GM23338 (cell line): ENCODE measurements around the gene ARSB. TPM values are rescaled to one million over a fixed set of nuclear protein-coding genes. Genes with fewer than 3 reads are reported as not detected.

Experiments
- ATAC-seq: fragments of 200-7000 bp; cut with Tn5 transposase; 3 replicates; pipeline ENCODE4 v1.9.1; 2020
- DNase-seq: peaks from one replicate; pipeline ENCODE4 v3.0.0-alpha.2; 2015; ENCODE audit warnings: low spot score
- H2AFZ ChIP-seq: fragments of 200-600 bp; sonication (generic); 2 replicates; pipeline ENCODE4 v1.8.0; 2016; ENCODE audit warnings: antibody characterized with exemption, mild to moderate bottlenecking, moderate library complexity
- H3F3A ChIP-seq: fragments of 200-600 bp; sonication (generic); replicated peaks from 2 replicates; pipeline ENCODE4 v1.8.0; 2017; ENCODE audit warnings: antibody characterized with exemption, mixed run types, low read depth
- H3K27ac ChIP-seq: fragments of 200-600 bp; sonication (generic); 2 replicates; pipeline ENCODE4 v1.6.1; 2016; ENCODE audit warnings: low read depth
- H3K27me3 ChIP-seq: fragments of 200-600 bp; sonication (generic); 2 replicates; pipeline ENCODE4 v1.8.0; 2016; ENCODE audit warnings: mild to moderate bottlenecking, mixed run types, moderate library complexity; ENCODE audit not compliant: insufficient read depth
- H3K36me3 ChIP-seq: fragments of 200-600 bp; sonication (generic); 2 replicates; pipeline ENCODE4 v1.8.0; 2016; ENCODE audit warnings: mild to moderate bottlenecking; ENCODE audit not compliant: insufficient read depth
- H3K4me1 ChIP-seq: fragments of 200-600 bp; sonication (generic); 2 replicates; pipeline ENCODE4 v1.8.0; 2016; ENCODE audit warnings: mild to moderate bottlenecking, moderate library complexity; ENCODE audit not compliant: insufficient read depth
- H3K4me2 ChIP-seq: fragments of 200-600 bp; sonication (generic); 2 replicates; pipeline ENCODE4 v1.7.1; 2017; ENCODE audit warnings: mixed run types
- H3K4me3 ChIP-seq: fragments of 200-600 bp; sonication (generic); 2 replicates; pipeline ENCODE4 v1.6.1; 2016; ENCODE audit warnings: mixed run types
- H3K79me2 ChIP-seq: fragments of 200-600 bp; sonication (generic); replicated peaks from 2 replicates; pipeline ENCODE4 v1.8.0; 2017; ENCODE audit warnings: mild to moderate bottlenecking; ENCODE audit not compliant: insufficient read depth
- H3K9me2 ChIP-seq: fragments of 200-600 bp; sonication (generic); 2 replicates; pipeline ENCODE4 v1.8.0; 2017; ENCODE audit not compliant: insufficient read depth
- H4K20me1 ChIP-seq: fragments of 200-600 bp; sonication (generic); replicated peaks from 2 replicates; pipeline ENCODE4 v1.8.0; 2017; ENCODE audit warnings: mild to moderate bottlenecking; ENCODE audit not compliant: insufficient read depth
- H3K27ac Mint-ChIP-seq: 2 replicates; pipeline ENCODE4 v1.8.0; 2020; ENCODE audit warnings: inconsistent platforms, mild to moderate bottlenecking, moderate library complexity, mixed read lengths
- H3K27me3 Mint-ChIP-seq: 3 replicates; pipeline ENCODE4 v1.8.0; 2022; ENCODE audit warnings: low read depth, mild to moderate bottlenecking, moderate library complexity, mixed read lengths, inconsistent platforms; ENCODE audit not compliant: insufficient read depth, poor library complexity
- H3K36me3 Mint-ChIP-seq: 3 replicates; pipeline ENCODE4 v1.8.0; 2021; ENCODE audit warnings: low read depth, mild to moderate bottlenecking, inconsistent platforms, moderate library complexity, mixed read lengths
- H3K4me1 Mint-ChIP-seq: 3 replicates; pipeline ENCODE4 v1.8.0; 2020; ENCODE audit warnings: mild to moderate bottlenecking, inconsistent platforms, mixed read lengths
- H3K4me3 Mint-ChIP-seq: 3 replicates; pipeline ENCODE4 v1.8.0; 2021; ENCODE audit warnings: moderate library complexity, mild to moderate bottlenecking, inconsistent platforms, mixed read lengths
- H3K9me3 Mint-ChIP-seq: 3 replicates; pipeline ENCODE4 v1.8.0; 2020; ENCODE audit warnings: moderate library complexity, mild to moderate bottlenecking, inconsistent platforms, mixed read lengths
- CREB1 ChIP-seq: fragments of 250-450 bp; sonication (Bioruptor Pico); IDR thresholded peaks from 2 replicates; pipeline ENCODE4 v1.5.0; 2020; ENCODE audit warnings: low read depth, mild to moderate bottlenecking, moderate library complexity
- CTCF ChIP-seq, 2 experiments: fragments of 200-600 bp in 1 of 2; sonication (generic) in 1 of 2; conservative IDR thresholded peaks; 2 replicates each; pipeline versions ENCODE4 v1.5.1 to v1.6.1; 2016 to 2017; ENCODE audit warnings: antibody characterized with exemption in 2 of 2, low read depth in 2 of 2, mild to moderate bottlenecking in 2 of 2, moderate library complexity in 1 of 2
- ETS1 ChIP-seq: IDR thresholded peaks from 2 replicates; pipeline ENCODE4 v1.6.1; 2016; ENCODE audit warnings: antibody characterized with exemption
- EZH2 ChIP-seq: fragments of 200-600 bp; sonication (generic); IDR thresholded peaks from one replicate; pipeline ENCODE4 v1.8.0; 2017; ENCODE audit warnings: antibody characterized with exemption, mild to moderate bottlenecking, low read depth; ENCODE audit not compliant: unreplicated experiment
- EZH2phosphoT487 ChIP-seq: fragments of 200-600 bp; sonication (generic); IDR thresholded peaks from one replicate; pipeline ENCODE4 v1.8.1; 2018; ENCODE audit warnings: antibody characterized with exemption; ENCODE audit not compliant: unreplicated experiment
- JUNB ChIP-seq: IDR thresholded peaks from one replicate; pipeline ENCODE4 v1.6.1; 2016; ENCODE audit warnings: antibody characterized with exemption; ENCODE audit not compliant: unreplicated experiment
- NANOG ChIP-seq: IDR thresholded peaks from 2 replicates; pipeline ENCODE4 v1.6.1; 2016; ENCODE audit warnings: antibody characterized with exemption, borderline replicate concordance
- POLR2AphosphoS5 ChIP-seq: IDR thresholded peaks from 2 replicates; pipeline ENCODE4 v1.6.1; 2016; ENCODE audit warnings: antibody characterized with exemption, low read depth
- REST ChIP-seq: IDR thresholded peaks from one replicate; pipeline ENCODE4 v1.6.1; 2018; ENCODE audit warnings: antibody characterized with exemption; ENCODE audit not compliant: unreplicated experiment
- STAT1 ChIP-seq: IDR thresholded peaks from one replicate; pipeline ENCODE4 v1.6.1; 2016; ENCODE audit warnings: antibody characterized with exemption; ENCODE audit not compliant: unreplicated experiment
- ZNF114 ChIP-seq: fragments of 250-450 bp; sonication (Bioruptor Pico); IDR thresholded peaks from 2 replicates; pipeline ENCODE4 v1.5.0; 2020; ENCODE audit warnings: mild to moderate bottlenecking, moderate library complexity
- ZNF331 ChIP-seq: fragments of 250-450 bp; sonication (Bioruptor Pico); IDR thresholded peaks from 2 replicates; pipeline ENCODE4 v1.5.0; 2020; ENCODE audit warnings: low read depth, mild to moderate bottlenecking, moderate library complexity
- polyA plus RNA-seq: library from polyadenylated mRNA; unstranded; fragments of >200 nt; fragmentation: Nextera tagmentation; extraction: Ambion mirVana; gene quantifications from 2 replicates; pipeline ENCODE4 v1.2.1, GENCODE V29; 2016
- total RNA-seq: library from RNA; depleted of rRNA; stranded (reverse); fragments of >200 nt; shearing (Covaris generic); gene quantifications from 2 replicates; pipeline ENCODE4 v1.2.3, GENCODE V29; 2014
- TF ChIP-seq, protein P1 (sequence below): fragments of 250-450 bp; sonication (Bioruptor Pico); IDR thresholded peaks from 2 replicates; pipeline ENCODE4 v1.5.0; 2020; ENCODE audit warnings: mild to moderate bottlenecking, moderate library complexity

Gene ARSB
- total and polyA plus RNA-seq, 2 experiments from 2014 or later: 7.4 to 24.6 TPM

DNA sequence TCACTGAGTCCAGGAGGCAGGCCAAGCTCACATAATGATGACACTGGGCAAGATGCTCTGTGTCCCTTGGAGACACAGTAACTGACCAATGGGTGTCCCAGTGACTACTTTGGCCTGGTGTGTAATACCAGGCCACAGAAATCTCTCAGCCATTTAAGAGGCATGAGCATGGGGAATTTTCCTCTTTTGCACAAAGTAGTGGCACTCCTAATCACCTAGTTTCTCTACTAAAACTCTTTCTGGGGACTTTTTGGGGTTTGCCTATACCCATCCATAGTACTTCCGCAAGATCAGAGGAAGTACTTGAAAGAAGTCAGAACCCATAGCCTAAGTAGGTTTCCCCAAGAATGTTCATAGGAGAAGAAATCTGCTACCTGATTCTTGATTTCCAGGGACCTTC lies 161.9 kb downstream of the ARSB start:
- no peaks in the 10 kb centered on the region for H4K20me1 ChIP-seq
- no peaks in the 10 kb centered on the region for H3K4me1 ChIP-seq
- TF ChIP-seq POLR2AphosphoS5 (no peak), CTCF (conservative IDR thresholded peaks at IDR 0.05; ENCODE audit: low read depth in 2 of 2) (no peak), STAT1 (no peak), JUNB (no peak), EZH2phosphoT487 (no peak), EZH2 (no peak), ETS1 (no peak), REST (no peak), ZNF331 (CRISPR knock-in tag) (no peak), NANOG (no peak), CREB1 (CRISPR knock-in tag) (no peak), ZNF114 (CRISPR knock-in tag) (no peak)
- TF ChIP-seq, protein P1, sequence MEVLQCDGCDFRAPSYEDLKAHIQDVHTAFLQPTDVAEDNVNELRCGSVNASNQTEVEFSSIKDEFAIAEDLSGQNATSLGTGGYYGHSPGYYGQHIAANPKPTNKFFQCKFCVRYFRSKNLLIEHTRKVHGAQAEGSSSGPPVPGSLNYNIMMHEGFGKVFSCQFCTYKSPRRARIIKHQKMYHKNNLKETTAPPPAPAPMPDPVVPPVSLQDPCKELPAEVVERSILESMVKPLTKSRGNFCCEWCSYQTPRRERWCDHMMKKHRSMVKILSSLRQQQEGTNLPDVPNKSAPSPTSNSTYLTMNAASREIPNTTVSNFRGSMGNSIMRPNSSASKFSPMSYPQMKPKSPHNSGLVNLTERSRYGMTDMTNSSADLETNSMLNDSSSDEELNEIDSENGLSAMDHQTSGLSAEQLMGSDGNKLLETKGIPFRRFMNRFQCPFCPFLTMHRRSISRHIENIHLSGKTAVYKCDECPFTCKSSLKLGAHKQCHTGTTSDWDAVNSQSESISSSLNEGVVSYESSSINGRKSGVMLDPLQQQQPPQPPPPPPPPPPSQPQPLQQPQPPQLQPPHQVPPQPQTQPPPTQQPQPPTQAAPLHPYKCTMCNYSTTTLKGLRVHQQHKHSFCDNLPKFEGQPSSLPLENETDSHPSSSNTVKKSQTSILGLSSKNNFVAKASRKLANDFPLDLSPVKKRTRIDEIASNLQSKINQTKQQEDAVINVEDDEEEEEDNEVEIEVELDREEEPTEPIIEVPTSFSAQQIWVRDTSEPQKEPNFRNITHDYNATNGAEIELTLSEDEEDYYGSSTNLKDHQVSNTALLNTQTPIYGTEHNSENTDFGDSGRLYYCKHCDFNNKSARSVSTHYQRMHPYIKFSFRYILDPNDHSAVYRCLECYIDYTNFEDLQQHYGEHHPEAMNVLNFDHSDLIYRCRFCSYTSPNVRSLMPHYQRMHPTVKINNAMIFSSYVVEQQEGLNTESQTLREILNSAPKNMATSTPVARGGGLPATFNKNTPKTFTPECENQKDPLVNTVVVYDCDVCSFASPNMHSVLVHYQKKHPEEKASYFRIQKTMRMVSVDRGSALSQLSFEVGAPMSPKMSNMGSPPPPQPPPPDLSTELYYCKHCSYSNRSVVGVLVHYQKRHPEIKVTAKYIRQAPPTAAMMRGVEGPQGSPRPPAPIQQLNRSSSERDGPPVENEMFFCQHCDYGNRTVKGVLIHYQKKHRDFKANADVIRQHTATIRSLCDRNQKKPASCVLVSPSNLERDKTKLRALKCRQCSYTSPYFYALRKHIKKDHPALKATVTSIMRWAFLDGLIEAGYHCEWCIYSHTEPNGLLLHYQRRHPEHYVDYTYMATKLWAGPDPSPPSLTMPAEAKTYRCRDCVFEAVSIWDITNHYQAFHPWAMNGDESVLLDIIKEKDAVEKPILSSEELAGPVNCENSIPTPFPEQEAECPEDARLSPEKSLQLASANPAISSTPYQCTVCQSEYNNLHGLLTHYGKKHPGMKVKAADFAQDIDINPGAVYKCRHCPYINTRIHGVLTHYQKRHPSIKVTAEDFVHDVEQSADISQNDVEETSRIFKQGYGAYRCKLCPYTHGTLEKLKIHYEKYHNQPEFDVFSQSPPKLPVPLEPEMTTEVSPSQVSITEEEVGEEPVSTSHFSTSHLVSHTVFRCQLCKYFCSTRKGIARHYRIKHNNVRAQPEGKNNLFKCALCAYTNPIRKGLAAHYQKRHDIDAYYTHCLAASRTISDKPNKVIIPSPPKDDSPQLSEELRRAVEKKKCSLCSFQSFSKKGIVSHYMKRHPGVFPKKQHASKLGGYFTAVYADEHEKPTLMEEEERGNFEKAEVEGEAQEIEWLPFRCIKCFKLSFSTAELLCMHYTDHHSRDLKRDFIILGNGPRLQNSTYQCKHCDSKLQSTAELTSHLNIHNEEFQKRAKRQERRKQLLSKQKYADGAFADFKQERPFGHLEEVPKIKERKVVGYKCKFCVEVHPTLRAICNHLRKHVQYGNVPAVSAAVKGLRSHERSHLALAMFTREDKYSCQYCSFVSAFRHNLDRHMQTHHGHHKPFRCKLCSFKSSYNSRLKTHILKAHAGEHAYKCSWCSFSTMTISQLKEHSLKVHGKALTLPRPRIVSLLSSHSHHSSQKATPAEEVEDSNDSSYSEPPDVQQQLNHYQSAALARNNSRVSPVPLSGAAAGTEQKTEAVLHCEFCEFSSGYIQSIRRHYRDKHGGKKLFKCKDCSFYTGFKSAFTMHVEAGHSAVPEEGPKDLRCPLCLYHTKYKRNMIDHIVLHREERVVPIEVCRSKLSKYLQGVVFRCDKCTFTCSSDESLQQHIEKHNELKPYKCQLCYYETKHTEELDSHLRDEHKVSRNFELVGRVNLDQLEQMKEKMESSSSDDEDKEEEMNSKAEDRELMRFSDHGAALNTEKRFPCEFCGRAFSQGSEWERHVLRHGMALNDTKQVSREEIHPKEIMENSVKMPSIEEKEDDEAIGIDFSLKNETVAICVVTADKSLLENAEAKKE (CRISPR knock-in tag): no peak
- no peak overlapping the region for H2AFZ ChIP-seq
- H3K27ac ChIP-seq: no peak overlapping the region
- ATAC-seq (no peak), DNase-seq (no peak)
- H3K36me3 ChIP-seq: no peaks in the 10 kb centered on the region
- H3K9me2 ChIP-seq: no peaks in the 10 kb centered on the region; the same call in 1 of the 2 replicates
- H3K27ac Mint-ChIP-seq: no peak overlapping the region
- H3K9me3 Mint-ChIP-seq: no peaks in the 10 kb centered on the region
- H3K27me3 ChIP-seq: no peaks in the 10 kb centered on the region
- 0 out of 3 replicates have a peak, but pooled peaks cover 2% of the 10 kb centered on the region for H3K4me1 Mint-ChIP-seq
- no peak overlapping the region for H3K4me3 Mint-ChIP-seq
- H3F3A ChIP-seq: no peaks in the 10 kb centered on the region
- H3K4me3 ChIP-seq: no peak overlapping the region
- H3K4me2 ChIP-seq: no peak overlapping the region
- no peaks in the 10 kb centered on the region for H3K79me2 ChIP-seq
- H3K27me3 Mint-ChIP-seq: no peaks in the 10 kb centered on the region
- no peaks in the 10 kb centered on the region for H3K36me3 Mint-ChIP-seq
